Fibroblast of skin of abdomen (primary cell): ENCODE data around the gene IGFBP4.

Source experiments
- DNase-seq: peaks from one replicate; pipeline ENCODE4 v3.0.0-alpha.2; 2013

Gene IGFBP4

GRCh38 chr17:40432864-40433528 lies 10.3 kb upstream of the IGFBP4 start:
- DNase-seq, result peak; percentile 67

GRCh38 chr17:40433551-40434415 lies 9.5 kb upstream of the IGFBP4 start:
- DNase-seq, result no peak

- no peak for DNase-seq
Measured at GRCh38 chr17:40436636-40437035, 6.6 kb upstream of the IGFBP4 start.

GRCh38 chr17:40437095-40437732 lies 6.0 kb upstream of the IGFBP4 start:
- no peak for DNase-seq

- no peak for DNase-seq
Measured at GRCh38 chr17:40440166-40440565, 3.1 kb upstream of the IGFBP4 start.

- DNase-seq, result no peak
Measured at GRCh38 chr17:40442392-40443195, 656 bp upstream of the IGFBP4 start.

- no peak for DNase-seq
Measured at GRCh38 chr17:40443988-40444899, 994 bp downstream of the IGFBP4 start.

- no peak for DNase-seq
Measured at GRCh38 chr17:40445751-40446468, 2.7 kb downstream of the IGFBP4 start.

GRCh38 chr17:40447148-40447644 lies 3.9 kb downstream of the IGFBP4 start:
- no peak for DNase-seq

GRCh38 chr17:40447806-40448205 lies 4.6 kb downstream of the IGFBP4 start:
- DNase-seq, result no peak

GRCh38 chr17:40448213-40448638 lies 5.0 kb downstream of the IGFBP4 start:
- DNase-seq, result no peak

- no peak for DNase-seq
Measured at GRCh38 chr17:40448639-40449261, 5.5 kb downstream of the IGFBP4 start.

- DNase-seq, result no peak
Measured at GRCh38 chr17:40450175-40450574, 6.9 kb downstream of the IGFBP4 start.

GRCh38 chr17:40451420-40451819 lies 8.2 kb downstream of the IGFBP4 start:
- DNase-seq, result peak; percentile 95

- DNase-seq, result peak; percentile 91
Measured at GRCh38 chr17:40452216-40452787, 9.1 kb downstream of the IGFBP4 start.

- no peak for DNase-seq
Measured at GRCh38 chr17:40452921-40453378, 9.7 kb downstream of the IGFBP4 start.

- peak; percentile 67 for DNase-seq
Measured at GRCh38 chr17:40453881-40454612, 10.8 kb downstream of the IGFBP4 start.

- no peak for DNase-seq
Measured at GRCh38 chr17:40454613-40454995, 11.4 kb downstream of the IGFBP4 start.

GRCh38 chr17:40456396-40456951 lies 13.2 kb downstream of the IGFBP4 start:
- DNase-seq, result no peak
